Measurements from ENCODE around the gene CABP1.

CABP1 gene

DNA sequence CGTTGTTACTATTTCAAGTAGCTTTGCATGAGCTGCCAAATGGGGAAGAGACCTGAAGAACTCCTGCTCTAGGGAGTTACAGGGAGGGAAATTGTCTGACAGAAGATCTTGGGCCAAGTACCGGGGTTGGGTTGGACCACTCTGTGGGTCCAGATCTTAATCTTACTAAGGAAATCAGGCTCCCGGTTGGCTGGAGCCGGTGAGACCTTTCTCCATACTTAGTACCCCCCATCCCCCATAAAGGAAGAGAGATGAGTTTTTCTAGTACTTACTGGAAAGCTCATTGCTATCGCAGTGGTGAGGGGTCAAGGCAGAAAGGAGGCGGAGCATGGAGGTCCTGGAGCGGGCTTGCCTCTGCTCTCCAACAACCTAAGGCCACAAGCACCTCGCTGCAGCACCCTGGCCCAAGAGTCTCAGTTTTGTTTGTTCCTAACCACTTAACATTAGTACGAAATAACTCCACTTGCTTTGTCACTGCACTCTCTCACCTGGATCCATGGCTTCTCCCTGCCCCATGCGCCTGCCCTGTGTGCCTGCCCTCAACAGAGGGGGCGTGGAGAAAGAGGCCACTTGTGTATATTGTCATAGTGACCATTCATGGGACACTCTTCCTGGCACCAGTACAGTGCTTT lies 63.0 kb downstream of the CABP1 start:
- Mint-ChIP-seq H3K27me3 (no peaks in the 10 kb centered on the region), H3K4me1 (peaks cover 2% of the 10 kb centered on the region), H3K9me3 (no peaks in the 10 kb centered on the region), H3K36me3 (peaks cover 24% of the 10 kb centered on the region), H3K27ac (no peak overlapping the region), H3K4me3 (no peak overlapping the region)
- CTCF ChIA-PET: no interaction called here
- DNase-seq: no peak

DNA sequence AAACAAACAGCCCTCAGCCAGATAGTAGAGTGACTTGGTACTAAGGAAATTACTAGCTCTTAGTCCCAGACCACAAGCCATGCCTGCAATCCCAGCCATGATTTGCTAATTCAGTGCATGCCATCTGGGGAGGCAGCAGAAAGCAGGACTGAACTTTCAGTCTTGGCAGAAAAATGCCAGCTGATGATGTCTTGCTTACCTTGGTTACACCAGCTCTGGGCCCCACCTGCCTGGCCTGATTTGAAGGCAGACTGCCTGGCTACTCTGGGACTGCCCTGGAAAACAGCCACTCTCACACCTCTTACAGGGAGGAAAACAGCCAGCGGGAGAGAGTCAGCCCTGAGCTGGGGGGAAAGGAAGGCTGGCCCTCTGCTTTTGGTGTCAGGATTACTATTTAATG lies 65.2 kb downstream of the CABP1 start:
- no peak overlapping the region for H3K27ac Mint-ChIP-seq
- no peak for DNase-seq
- H3K4me3 Mint-ChIP-seq: no peak overlapping the region
- no peaks in the 10 kb centered on the region for H3K27me3 Mint-ChIP-seq
- peaks cover 6% of the 10 kb centered on the region for H3K4me1 Mint-ChIP-seq
- H3K9me3 Mint-ChIP-seq: no peaks in the 10 kb centered on the region
- CTCF ChIA-PET: no interaction called here
- peaks cover 12% of the 10 kb centered on the region for H3K36me3 Mint-ChIP-seq

- Mint-ChIP-seq H3K9me3 (no peaks in the 10 kb centered on the region), H3K4me3 (no peak overlapping the region), H3K4me1 (peaks cover 6% of the 10 kb centered on the region), H3K27me3 (no peaks in the 10 kb centered on the region), H3K36me3 (peaks cover 8% of the 10 kb centered on the region), H3K27ac (no peak overlapping the region)
- DNase-seq: no peak
- CTCF ChIA-PET: no interaction called here
These were observed 65.6 kb downstream of the CABP1 start for GRCh38 chr12:120706029-120706428.

DNA sequence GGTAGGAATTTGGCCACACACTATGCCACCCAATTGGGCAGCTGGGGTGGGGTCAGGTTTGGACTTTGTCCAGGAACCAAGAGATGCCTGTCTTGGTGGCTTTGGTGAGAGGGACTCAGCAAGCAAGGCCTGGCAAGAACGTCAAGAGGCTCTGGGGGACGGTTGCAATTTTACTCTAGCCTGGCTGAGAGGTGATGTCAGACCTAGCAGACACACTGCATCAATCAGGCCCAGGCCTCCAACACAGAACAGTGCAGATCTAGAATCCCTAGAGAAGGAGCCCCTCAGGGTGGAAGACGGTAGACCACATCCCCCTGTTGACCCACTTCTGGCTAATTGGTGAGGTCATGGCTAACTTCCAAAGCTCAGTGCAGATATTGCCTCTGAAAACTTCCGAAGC lies 68.2 kb downstream of the CABP1 start:
- peak overlapping the region; percentile 23 for H3K4me3 Mint-ChIP-seq
- H3K4me1 Mint-ChIP-seq: peaks cover 32% of the 10 kb centered on the region
- no peaks in the 10 kb centered on the region for H3K27me3 Mint-ChIP-seq
- no peaks in the 10 kb centered on the region for H3K9me3 Mint-ChIP-seq
- no peak overlapping the region for H3K27ac Mint-ChIP-seq
- no peak for DNase-seq
- CTCF ChIA-PET: interaction anchor here (1.2 to 5.5 kb wide), 4 partner anchors 8 to 60 kb away, joined by 3 to 50 read pairs (median 5); no protein-coding TSS in a partner anchor
- H3K36me3 Mint-ChIP-seq: peaks cover 11% of the 10 kb centered on the region

DNA sequence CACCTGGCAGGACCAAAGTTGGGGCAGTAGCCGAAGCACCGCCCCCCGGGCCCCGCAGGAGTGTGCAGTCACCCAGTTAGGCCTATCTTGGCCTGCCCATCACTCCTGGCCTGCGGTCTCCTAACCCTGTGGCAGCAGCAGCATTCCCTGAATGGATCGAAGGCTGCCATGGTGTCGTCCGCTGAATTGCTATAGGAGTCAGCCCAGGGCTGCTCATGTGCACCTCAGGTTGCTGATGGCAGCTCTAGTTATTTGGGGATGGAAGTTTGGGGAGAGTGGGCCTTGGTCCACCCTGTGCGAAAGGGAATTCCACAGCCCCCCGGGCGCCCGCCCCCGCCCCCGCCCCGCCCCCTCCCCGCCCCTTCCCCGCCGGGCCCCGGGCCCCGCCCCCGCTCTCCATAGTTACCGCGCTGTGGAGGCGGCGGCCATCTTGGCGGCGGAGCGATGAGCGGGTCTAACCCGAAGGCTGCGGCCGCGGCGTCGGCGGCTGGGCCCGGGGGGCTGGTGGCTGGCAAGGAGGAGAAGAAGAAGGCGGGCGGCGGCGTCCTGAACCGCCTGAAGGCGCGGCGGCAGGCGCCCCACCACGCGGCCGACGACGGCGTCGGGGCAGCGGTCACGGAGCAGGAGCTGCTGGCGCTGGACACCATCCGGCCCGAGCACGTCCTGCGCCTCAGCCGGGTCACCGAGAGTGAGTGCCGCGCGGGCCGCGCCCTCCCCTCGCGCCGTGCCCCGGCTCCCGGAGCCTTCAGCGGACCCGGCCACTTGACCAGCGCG lies 69.8 kb downstream of the CABP1 start, which contains the start of gene UNC119B:
TSS of gene UNC119B (plus strand) at position 428 of the 774 bp plus-strand sequence. CDS start at position 445, 17 bp downstream.
- CTCF ChIA-PET: interaction anchor here (0.9 to 5.5 kb wide), 7 partner anchors 10 to 128 kb away, joined by 3 to 50 read pairs (median 6); partner anchors contain the start of gene POP5
- peak; percentile 83 for DNase-seq
- H3K36me3 Mint-ChIP-seq: peaks cover 17% of the 10 kb centered on the region
- H3K27ac Mint-ChIP-seq: peak within 1 kb of the TSS; percentile 75
- no peaks in the 10 kb centered on the region for H3K27me3 Mint-ChIP-seq
- H3K9me3 Mint-ChIP-seq: no peaks in the 10 kb centered on the region
- H3K4me3 Mint-ChIP-seq: peak within 1 kb of the TSS; percentile 83
- H3K4me1 Mint-ChIP-seq: peaks cover 42% of the 10 kb centered on the region

GRCh38 chr12:120710805-120711296 lies 70.4 kb downstream of the CABP1 start:
- peaks cover 42% of the 10 kb centered on the region for H3K4me1 Mint-ChIP-seq
- CTCF ChIA-PET: interaction anchor here (1.1 to 5.5 kb wide), 8 partner anchors 10 to 261 kb away, joined by 3 to 50 read pairs (median 4); partner anchors contain the start of gene POP5
- H3K9me3 Mint-ChIP-seq: no peaks in the 10 kb centered on the region
- no peaks in the 10 kb centered on the region for H3K27me3 Mint-ChIP-seq
- DNase-seq: peak; percentile 50
- H3K4me3 Mint-ChIP-seq: peak overlapping the region; percentile 83
- peak overlapping the region; percentile 75 for H3K27ac Mint-ChIP-seq
- H3K36me3 Mint-ChIP-seq: peaks cover 19% of the 10 kb centered on the region

DNA sequence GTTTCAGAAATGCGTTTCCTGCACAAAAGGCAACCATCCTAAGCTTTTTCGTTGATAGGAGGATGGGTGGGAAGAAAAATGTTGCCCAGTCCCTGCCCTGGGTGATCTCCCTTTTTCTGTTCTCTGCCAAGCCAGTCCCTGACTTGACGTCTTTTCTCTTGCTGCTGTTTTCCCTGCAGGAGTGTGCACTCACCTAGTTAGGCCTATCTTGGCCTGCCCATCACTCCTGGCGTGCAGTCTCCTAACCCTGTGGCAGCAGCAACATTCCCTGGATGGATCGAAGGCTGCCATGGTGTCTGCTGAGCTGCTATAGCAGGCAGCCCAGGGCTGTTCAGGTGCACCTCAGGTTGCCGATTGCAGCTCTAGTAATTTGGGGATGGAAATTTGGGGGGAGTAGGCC lies 71.0 kb downstream of the CABP1 start:
- CTCF ChIA-PET: interaction anchor here (1.0 to 5.5 kb wide), 9 partner anchors 9 to 260 kb away, joined by 3 to 50 read pairs (median 4); partner anchors contain the start of gene POP5
- no peaks in the 10 kb centered on the region for H3K27me3 Mint-ChIP-seq
- H3K27ac Mint-ChIP-seq: peak overlapping the region; percentile 75
- H3K9me3 Mint-ChIP-seq: no peaks in the 10 kb centered on the region
- peak overlapping the region; percentile 83 for H3K4me3 Mint-ChIP-seq
- H3K36me3 Mint-ChIP-seq: peaks cover 21% of the 10 kb centered on the region
- DNase-seq: no peak
- peaks cover 42% of the 10 kb centered on the region for H3K4me1 Mint-ChIP-seq

- H3K4me3 Mint-ChIP-seq: no peak overlapping the region
- no peaks in the 10 kb centered on the region for H3K9me3 Mint-ChIP-seq
- peaks cover 42% of the 10 kb centered on the region for H3K4me1 Mint-ChIP-seq
- no peak overlapping the region for H3K27ac Mint-ChIP-seq
- peaks cover 30% of the 10 kb centered on the region for H3K36me3 Mint-ChIP-seq
- no peaks in the 10 kb centered on the region for H3K27me3 Mint-ChIP-seq
- DNase-seq: no peak
- CTCF ChIA-PET: interaction anchor here (2.7 to 5.5 kb wide), 2 partner anchors 8 to 64 kb away, joined by 9 to 50 read pairs; no protein-coding TSS in a partner anchor
These were observed 72.2 kb downstream of the CABP1 start for GRCh38 chr12:120712610-120713009.

DNA sequence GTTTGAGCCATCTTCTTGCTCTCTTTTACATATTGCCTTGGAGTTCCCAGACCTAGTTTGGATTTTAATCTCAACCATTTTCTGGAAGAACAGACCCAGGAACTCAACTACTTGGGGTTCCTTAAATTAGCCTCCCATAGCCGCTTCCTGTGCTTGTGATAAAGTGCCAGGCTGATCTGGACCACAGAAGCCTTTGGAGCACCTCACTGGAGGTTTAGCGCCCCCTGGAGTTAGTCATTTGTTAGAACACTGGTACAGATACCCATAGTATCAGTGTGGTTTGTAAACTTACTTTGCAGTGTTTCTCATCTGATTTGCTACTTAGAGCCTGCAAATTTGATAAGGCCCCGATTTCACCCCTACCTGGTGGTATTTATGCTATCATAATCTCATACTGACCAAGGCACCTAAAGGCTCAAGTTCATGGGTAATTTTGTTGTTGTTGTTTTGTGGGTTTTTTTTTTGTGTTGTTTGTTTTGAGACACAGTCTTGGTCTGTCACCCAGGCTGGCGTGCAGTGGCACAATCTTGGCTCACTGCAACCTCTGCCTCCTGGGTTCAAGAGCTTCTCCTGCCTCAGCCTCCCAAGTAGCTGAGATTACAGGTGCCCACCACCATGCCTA lies 73.5 kb downstream of the CABP1 start:
- H3K4me3 Mint-ChIP-seq: no peak overlapping the region
- peaks cover 37% of the 10 kb centered on the region for H3K36me3 Mint-ChIP-seq
- no peaks in the 10 kb centered on the region for H3K27me3 Mint-ChIP-seq
- H3K4me1 Mint-ChIP-seq: peaks cover 51% of the 10 kb centered on the region
- DNase-seq: peak; percentile 83
- no peak overlapping the region for H3K27ac Mint-ChIP-seq
- H3K9me3 Mint-ChIP-seq: no peaks in the 10 kb centered on the region
- CTCF ChIA-PET: interaction anchor here (0.8 to 3.3 kb wide), 5 partner anchors 11 to 258 kb away, joined by 3 to 34 read pairs (median 7); partner anchors contain the start of gene ACADS
